ENCODE results near the gene OR2M5. TPM values are rescaled to one million over a fixed set of nuclear protein-coding genes. Genes with fewer than 3 reads are reported as not detected.

Gene OR2M5
- total and polyA plus RNA-seq, 2 of the 8 experiments (the other 6 are each of a cell fraction or from before 2014, with no cell fraction given), result not detected

GRCh38 chr1:248114890-248115289 is 30.1 kb upstream of the OR2M5 start:
- Histone ChIP-seq H3K9ac (replicated peaks in 1 of 4; ENCODE audit: extremely low read depth in 1 of 4, low read depth in 3 of 4, low read length in 3 of 4) (no peak overlapping the region), H3K79me1 (ENCODE audit: low read depth, low read length) (no peaks in the 10 kb centered on the region), H3K27me3 (replicated peaks in 1 of 4; ENCODE audit: control insufficient read depth in 3 of 4, extremely low read depth in 1 of 4, insufficient read depth in 3 of 4, low read length in 3 of 4) (no peaks in the 10 kb centered on the region), H3K56ac (replicated peaks; ENCODE audit: insufficient read length, low read depth, low read length) (no peak overlapping the region), H3K4me2 (ENCODE audit: insufficient read depth in 1 of 2, low read depth in 2 of 2, low read length in 2 of 2) (no peak overlapping the region), H2BK120ac (replicated peaks; ENCODE audit: low read depth, low read length) (no peak overlapping the region), H3K4me1 (replicated peaks in 1 of 4; ENCODE audit: control insufficient read depth in 3 of 4, insufficient read depth in 4 of 4, low read length in 3 of 4) (no peaks in the 10 kb centered on the region), H3K27ac (ENCODE audit: low read depth, low read length) (no peak overlapping the region), H3K9me3 (ENCODE audit: insufficient read depth in 2 of 2, low read depth in 1 of 2, low read length in 1 of 2) (peaks cover 44% of the 10 kb centered on the region in 2 experiments), H2BK20ac (ENCODE audit: low read length) (no peak overlapping the region), H2BK5ac (ENCODE audit: low read depth, low read length) (no peak overlapping the region), H3K79me2 (ENCODE audit: control insufficient read depth in 1 of 2, insufficient read depth in 2 of 2, low read length in 2 of 2) (no peaks in the 10 kb centered on the region), H2BK15ac (ENCODE audit: low read length) (no peak overlapping the region), H3K4ac (replicated peaks; ENCODE audit: insufficient read length, low read depth, low read length) (no peak overlapping the region), H3K18ac (ENCODE audit: extremely low read depth, low read length) (no peak overlapping the region), H4K5ac (ENCODE audit: insufficient read length, low read depth, low read length) (no peak overlapping the region), H4K8ac (ENCODE audit: extremely low read depth, insufficient read depth, low read length) (no peak overlapping the region), H3K23ac (ENCODE audit: insufficient read length) (no peak overlapping the region), H4K91ac (replicated peaks; ENCODE audit: insufficient read length, low read length) (no peak overlapping the region), H4K20me1 (replicated peaks in 1 of 2; ENCODE audit: control insufficient read depth in 1 of 2, insufficient read depth in 2 of 2, low read length in 2 of 2) (no peaks in the 10 kb centered on the region), H3K14ac (ENCODE audit: insufficient read length) (no peak overlapping the region), H3K36me3 (ENCODE audit: control insufficient read depth in 2 of 4, insufficient read depth in 4 of 4, low read length in 3 of 4) (no peaks in the 10 kb centered on the region), H3K4me3 (ENCODE audit: extremely low read depth in 1 of 4, insufficient read depth in 2 of 4, low read depth in 3 of 4, low read length in 4 of 4) (no peak overlapping the region), H3K23me2 (ENCODE audit: low read depth, low read length) (no peaks in the 10 kb centered on the region; the same call in 1 of the 2 replicates), H2AK5ac (ENCODE audit: low read depth, low read length) (no peak overlapping the region), H2AFZ (ENCODE audit: low read length) (no peak overlapping the region), H2BK12ac (ENCODE audit: low read depth, low read length) (no peak overlapping the region)
- no peak for FAIRE-seq
- CTCF ChIA-PET (ENCODE audit: partially characterized antibody), result no interaction called here
- WGBS, 2 experiments (ENCODE audit: extremely low coverage in 1 of 2, insufficient coverage in 1 of 2, insufficient read length in 1 of 2, insufficient replicate concordance in 2 of 2, low coverage in 1 of 2, low lambda C conversion rate in 2 of 2, missing lambda C conversion rate in 1 of 2), result 87% methylated on average over 7 of the region's 7 CpGs; no CpG with 5 or more reads in 1 of the 2 experiments
- DNase-seq (ENCODE audit: low read depth in 1 of 2, low spot score in 2 of 2), result no peak
- POLR2A ChIA-PET (ENCODE audit: partially characterized antibody), result no interaction called here
- TF ChIP-seq CHD7 (IDR thresholded peaks at IDR 0.05; ENCODE audit: insufficient replicate concordance, low read length), result no peak
